Panc1 (cell line): ENCODE data around the gene C12orf57. TPM values are rescaled to one million over a fixed set of nuclear protein-coding genes. Genes with fewer than 3 reads are reported as not detected.
A peak's percentile ranks its signal among the peaks of the same experiment; 100 is the strongest.

Source experiments
- ATAC-seq: fragments of 200-7000 bp; cut with Tn5 transposase; 2 replicates; pipeline ENCODE4 v1.9.1; 2020; ENCODE audit warnings: mild to moderate bottlenecking, moderate library complexity
- BruUV-seq: library from RNA; stranded (reverse); fragments of 400-500 nt; replicated peaks from 2 replicates; lab custom pipeline; 2021; lab: Mats Ljungman, UMichigan
- CTCF ChIA-PET: fragments of 300-600 bp; sonication (Branson Sonifier 250); formaldehyde crosslinking; loops from one replicate; lab custom pipeline; 2022; ENCODE audit warnings: antibody characterized with exemption; lab: Charles Lee
- POLR2A ChIA-PET: fragments of 300-600 bp; sonication (Branson Sonifier 250); formaldehyde crosslinking; loops from one replicate; lab custom pipeline; 2022; ENCODE audit warnings: antibody characterized with exemption; lab: Charles Lee
- DNase-seq: peaks from one replicate; pipeline ENCODE4 v3.0.0-alpha.2; 2010; ENCODE audit warnings: low read depth, low spot score
- H3K27ac ChIP-seq: 2 replicates; pipeline ENCODE4 v1.5.1; 2011; ENCODE audit warnings: mild to moderate bottlenecking, low read length, inconsistent platforms
- H3K27me3 ChIP-seq: fragments of 200-500 bp; sonication (Bioruptor generic); 2 replicates; pipeline ENCODE4 v1.6.0; 2014; ENCODE audit warnings: low read length, inconsistent platforms; ENCODE audit not compliant: control insufficient read depth, insufficient read depth
- H3K36me3 ChIP-seq: fragments of 200-500 bp; sonication (Bioruptor generic); 2 replicates; pipeline ENCODE4 v1.5.1; 2014; ENCODE audit warnings: inconsistent platforms, mild to moderate bottlenecking, low read length, moderate library complexity; ENCODE audit not compliant: control insufficient read depth, insufficient read depth
- H3K4me1 ChIP-seq: 2 replicates; pipeline ENCODE4 v1.5.1; 2011; ENCODE audit warnings: inconsistent platforms, mild to moderate bottlenecking, low read length, moderate library complexity; ENCODE audit not compliant: control insufficient read depth, insufficient read depth
- H3K4me3 ChIP-seq, 2 experiments: 2 replicates each; pipeline ENCODE4 v1.5.1; 2011 to 2012; ENCODE audit warnings: low read depth in 2 of 2, low read length in 2 of 2, mild to moderate bottlenecking in 2 of 2, inconsistent platforms in 1 of 2, moderate library complexity in 1 of 2
- H3K9me3 ChIP-seq: fragments of 200-500 bp; sonication (Bioruptor generic); 2 replicates; pipeline ENCODE4 v1.5.1; 2014; ENCODE audit warnings: low read depth, mild to moderate bottlenecking, inconsistent platforms, low read length, moderate library complexity; ENCODE audit not compliant: control insufficient read depth, insufficient read depth
- CTCF ChIP-seq: fragments of 450-650 bp; IDR thresholded peaks from 2 replicates; pipeline ENCODE4 v1.5.1; 2017; ENCODE audit warnings: mild to moderate bottlenecking
- POLR2AphosphoS5 ChIP-seq: IDR thresholded peaks from 2 replicates; pipeline ENCODE4 v1.6.1; 2012; ENCODE audit warnings: mild to moderate bottlenecking, low read depth, low read length, moderate library complexity
- REST ChIP-seq, 2 experiments: IDR thresholded peaks; 2 replicates each; pipeline ENCODE4 v1.6.1; 2011 to 2012; ENCODE audit warnings: low read depth in 2 of 2, control low read depth in 1 of 2, low read length in 1 of 2, mild to moderate bottlenecking in 1 of 2, moderate library complexity in 1 of 2; ENCODE audit not compliant: insufficient read depth in 1 of 2
- SIN3A ChIP-seq: IDR thresholded peaks from 2 replicates; pipeline ENCODE4 v1.6.1; 2012; ENCODE audit warnings: low read depth, mild to moderate bottlenecking, low read length, moderate library complexity, borderline replicate concordance; ENCODE audit not compliant: insufficient read depth
- TCF7L2 ChIP-seq: IDR thresholded peaks from 2 replicates; pipeline ENCODE4 v1.6.1; 2011; ENCODE audit warnings: mild to moderate bottlenecking, low read depth, low read length, inconsistent platforms
- in situ Hi-C: cut with HindIII; loops from 2 replicates; pipeline ENCODE4 v1.10.0; 2016; ENCODE audit warnings: low sequenced_read_pairs, low pct_unique_long_range_greater_than_20kb
- intact Hi-C: fragments of 100-400 bp; cut with micrococcal nuclease; formaldehyde crosslinking; loops from one replicate; pipeline ENCODE4 v1.10.0; 2022; ENCODE audit not compliant: unreplicated experiment
- total RNA-seq: library from RNA; stranded (reverse); gene quantifications from one replicate; pipeline ENCODE4 v1.2.1, GENCODE V29; 2021; ENCODE audit not compliant: unreplicated experiment

Gene C12orf57
- total RNA-seq, 1 experiment from 2014 or later, result 126 TPM

- intact Hi-C loops (no loop called here), in situ Hi-C loops (no loop called here)
- no peak for DNase-seq
- BruUV-seq, result no TSS peak
- no peak for TF ChIP-seq REST (IDR thresholded peaks at IDR 0.05; ENCODE audit: insufficient read depth in 1 of 2, low read depth in 2 of 2, low read length in 1 of 2)
- TF ChIP-seq SIN3A, result no peak
- TF ChIP-seq TCF7L2, result no peak
- no peak for TF ChIP-seq CTCF
- TF ChIP-seq POLR2AphosphoS5, result no peak
- ChIA-PET CTCF (interaction anchor here (0.6 kb wide), 1 partner anchor 149 kb away, joined by 5 read pairs; no protein-coding TSS in a partner anchor), POLR2A (no interaction called here)
- Histone ChIP-seq H3K4me1 (peaks cover 17% of the 10 kb centered on the region), H3K27ac (no peak overlapping the region), H3K4me3 (no peak overlapping the region), H3K27me3 (no peaks in the 10 kb centered on the region), H3K9me3 (no peaks in the 10 kb centered on the region), H3K36me3 (peaks cover 11% of the 10 kb centered on the region)
- ATAC-seq, result no peak
Observed at GRCh38 chr12:6963016-6963731, 19.4 kb downstream of the C12orf57 start.

- no peak for TF ChIP-seq REST (IDR thresholded peaks at IDR 0.05; ENCODE audit: insufficient read depth in 1 of 2, low read depth in 2 of 2, low read length in 1 of 2)
- TF ChIP-seq TCF7L2, result no peak
- no TSS peak for BruUV-seq
- no peaks in the 10 kb centered on the region for H3K9me3 ChIP-seq
- intact Hi-C loops (no loop called here), in situ Hi-C loops (no loop called here)
- H3K27ac ChIP-seq, result peak overlapping the region; percentile 57; the same call in 1 of the 2 replicates
- no peaks in the 10 kb centered on the region for H3K27me3 ChIP-seq
- H3K4me1 ChIP-seq, result peaks cover 23% of the 10 kb centered on the region
- H3K36me3 ChIP-seq, result peaks cover 11% of the 10 kb centered on the region
- POLR2A ChIA-PET, result interaction anchor here (1.4 kb wide), 1 partner anchor 20 kb away, joined by 8 read pairs; the partner anchor contains the start of genes C12orf57 and RNU7-1
- no peak overlapping the region for H3K4me3 ChIP-seq
- DNase-seq, result no peak
- CTCF ChIA-PET, result interaction anchor here (1.3 kb wide), 1 partner anchor 15 kb away, joined by 3 read pairs; no protein-coding TSS in a partner anchor
- ATAC-seq, result no peak
Observed at GRCh38 chr12:6963791-6964413, 20.1 kb downstream of the C12orf57 start.
